ENCODE results near the gene DUSP15. TPM values are rescaled to one million over a fixed set of nuclear protein-coding genes. Genes with fewer than 3 reads are reported as not detected.

The DUSP15 gene
- polyA plus RNA-seq, 1 donor (not counting 4 experiments of a cell fraction or from before 2014, with no cell fraction given): not detected

GRCh38 chr20:31856516-31856915, 13.8 kb downstream of the DUSP15 start:
- peaks cover 39% of the 10 kb centered on the region for H3K27me3 ChIP-seq (ENCODE audit: control insufficient read depth, extremely low read depth, insufficient read depth, low read length)
- no peak overlapping the region for H3K27ac ChIP-seq (ENCODE audit: control insufficient read depth, insufficient read depth, low read length)
- TF ChIP-seq EZH2 (IDR thresholded peaks at IDR 0.05; ENCODE audit: low read length) (no peak), CTCF (optimal IDR thresholded peaks at IDR 0.05 in 1 of 3, IDR thresholded peaks at IDR 0.05 in 1 of 3, conservative IDR thresholded peaks at IDR 0.05 in 1 of 3; ENCODE audit: extremely low read depth in 1 of 3, insufficient read depth in 2 of 3, low read length in 3 of 3) (no peak)
- dilution Hi-C loops (cut with MboI; ENCODE audit: extremely low pct_ligation_motif_present, low sequenced_read_pairs): no loop called here
- H3K4me1 ChIP-seq (ENCODE audit: control insufficient read depth, extremely low read depth, insufficient read depth, low read length): no peaks in the 10 kb centered on the region
- DNase-seq (ENCODE audit: low read depth, low spot score) (no peak), FAIRE-seq (no peak)
- H3K79me2 ChIP-seq (ENCODE audit: control insufficient read depth, insufficient read depth, low read length): no peaks in the 10 kb centered on the region
- H3K36me3 ChIP-seq (ENCODE audit: control insufficient read depth in 2 of 2, extremely low read depth in 1 of 2, insufficient read depth in 2 of 2, low read length in 2 of 2): no peaks in the 10 kb centered on the region
- no peak overlapping the region for H3K4me3 ChIP-seq (ENCODE audit: control insufficient read depth in 2 of 3, extremely low read depth in 1 of 3, insufficient read depth in 2 of 3, low read depth in 1 of 3, low read length in 3 of 3)
- no peak overlapping the region for H3K9ac ChIP-seq (ENCODE audit: control insufficient read depth, extremely low read depth, insufficient read depth, low read length)
- H3K9me3 ChIP-seq (ENCODE audit: control insufficient read depth, low read depth, low read length): no peaks in the 10 kb centered on the region
- H2AFZ ChIP-seq (ENCODE audit: control insufficient read depth, low read length): no peak overlapping the region
- no peaks in the 10 kb centered on the region for H3K9me1 ChIP-seq (ENCODE audit: control insufficient read depth, extremely low read depth, insufficient read depth, low read length)
- H3K4me2 ChIP-seq (ENCODE audit: control insufficient read depth, extremely low read depth, insufficient read depth, low read depth, low read length): no peak overlapping the region
- H4K20me1 ChIP-seq (ENCODE audit: control insufficient read depth, extremely low read depth, insufficient read depth, low read length): no peaks in the 10 kb centered on the region

GRCh38 chr20:31853481-31853880, 16.8 kb downstream of the DUSP15 start:
- Histone ChIP-seq H3K27me3 (ENCODE audit: control insufficient read depth, extremely low read depth, insufficient read depth, low read length) (peaks cover 34% of the 10 kb centered on the region), H3K4me3 (ENCODE audit: control insufficient read depth in 2 of 3, extremely low read depth in 1 of 3, insufficient read depth in 2 of 3, low read depth in 1 of 3, low read length in 3 of 3) (no peak overlapping the region), H3K9me3 (ENCODE audit: control insufficient read depth, low read depth, low read length) (no peaks in the 10 kb centered on the region), H3K9ac (ENCODE audit: control insufficient read depth, extremely low read depth, insufficient read depth, low read length) (no peak overlapping the region), H3K36me3 (ENCODE audit: control insufficient read depth in 2 of 2, extremely low read depth in 1 of 2, insufficient read depth in 2 of 2, low read length in 2 of 2) (no peaks in the 10 kb centered on the region), H3K9me1 (ENCODE audit: control insufficient read depth, extremely low read depth, insufficient read depth, low read length) (no peaks in the 10 kb centered on the region), H3K4me2 (ENCODE audit: control insufficient read depth, extremely low read depth, insufficient read depth, low read depth, low read length) (no peak overlapping the region), H4K20me1 (ENCODE audit: control insufficient read depth, extremely low read depth, insufficient read depth, low read length) (no peaks in the 10 kb centered on the region), H3K27ac (ENCODE audit: control insufficient read depth, insufficient read depth, low read length) (no peak overlapping the region), H2AFZ (ENCODE audit: control insufficient read depth, low read length) (no peak overlapping the region), H3K79me2 (ENCODE audit: control insufficient read depth, insufficient read depth, low read length) (no peaks in the 10 kb centered on the region), H3K4me1 (ENCODE audit: control insufficient read depth, extremely low read depth, insufficient read depth, low read length) (no peaks in the 10 kb centered on the region)
- FAIRE-seq: no peak
- no peak for DNase-seq (ENCODE audit: low read depth, low spot score)
- TF ChIP-seq EZH2 (IDR thresholded peaks at IDR 0.05; ENCODE audit: low read length) (no peak), CTCF (optimal IDR thresholded peaks at IDR 0.05 in 1 of 3, IDR thresholded peaks at IDR 0.05 in 1 of 3, conservative IDR thresholded peaks at IDR 0.05 in 1 of 3; ENCODE audit: extremely low read depth in 1 of 3, insufficient read depth in 2 of 3, low read length in 3 of 3) (no peak)
- dilution Hi-C loops (cut with MboI; ENCODE audit: extremely low pct_ligation_motif_present, low sequenced_read_pairs): no loop called here

Data from keratinocyte (primary cell).